ENCODE results near the gene SERGEF.

SERGEF gene

DNA sequence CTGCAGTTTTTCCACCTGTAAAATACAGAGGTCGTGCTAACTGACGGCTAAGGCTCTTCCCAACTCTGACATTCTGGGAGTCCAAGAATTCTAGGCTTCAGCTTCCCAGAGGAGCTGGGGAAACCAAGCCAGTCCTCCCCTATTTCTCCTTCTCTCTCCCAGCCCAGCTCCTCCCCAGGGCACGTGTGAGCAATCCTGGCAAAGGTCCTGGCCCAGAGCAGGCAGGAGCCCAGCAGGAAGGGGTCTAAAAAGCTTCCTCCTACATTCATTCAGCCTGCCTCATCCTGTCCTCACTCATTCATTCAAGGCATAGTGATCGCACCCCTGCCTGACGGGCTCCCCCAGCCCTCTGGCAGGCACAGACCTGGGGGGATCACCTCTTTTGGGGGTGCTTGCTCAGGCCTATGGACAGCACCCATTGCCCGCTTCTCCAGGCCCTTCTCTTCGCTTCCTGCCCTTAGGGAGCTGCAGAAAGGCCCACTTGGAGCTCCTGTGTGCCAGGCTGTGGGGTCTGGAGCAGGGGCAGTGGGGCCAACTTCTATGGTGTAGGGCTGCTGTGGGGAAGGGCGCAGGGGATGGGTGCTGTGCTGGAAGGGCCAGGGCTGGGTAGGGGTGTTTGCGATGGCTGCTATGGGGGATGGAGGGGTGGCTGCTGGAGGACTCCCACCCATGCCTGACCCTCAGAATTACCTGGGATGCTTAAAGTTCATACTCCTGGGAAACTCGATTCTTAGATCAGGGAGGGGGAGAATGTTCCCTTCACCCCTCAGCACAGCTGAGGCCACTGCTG, 268.5 kb downstream of the SERGEF start:
- no peak for DNase-seq

GRCh38 chr11:17743808-17744119, 269.1 kb downstream of the SERGEF start:
- DNase-seq: no peak

DNA sequence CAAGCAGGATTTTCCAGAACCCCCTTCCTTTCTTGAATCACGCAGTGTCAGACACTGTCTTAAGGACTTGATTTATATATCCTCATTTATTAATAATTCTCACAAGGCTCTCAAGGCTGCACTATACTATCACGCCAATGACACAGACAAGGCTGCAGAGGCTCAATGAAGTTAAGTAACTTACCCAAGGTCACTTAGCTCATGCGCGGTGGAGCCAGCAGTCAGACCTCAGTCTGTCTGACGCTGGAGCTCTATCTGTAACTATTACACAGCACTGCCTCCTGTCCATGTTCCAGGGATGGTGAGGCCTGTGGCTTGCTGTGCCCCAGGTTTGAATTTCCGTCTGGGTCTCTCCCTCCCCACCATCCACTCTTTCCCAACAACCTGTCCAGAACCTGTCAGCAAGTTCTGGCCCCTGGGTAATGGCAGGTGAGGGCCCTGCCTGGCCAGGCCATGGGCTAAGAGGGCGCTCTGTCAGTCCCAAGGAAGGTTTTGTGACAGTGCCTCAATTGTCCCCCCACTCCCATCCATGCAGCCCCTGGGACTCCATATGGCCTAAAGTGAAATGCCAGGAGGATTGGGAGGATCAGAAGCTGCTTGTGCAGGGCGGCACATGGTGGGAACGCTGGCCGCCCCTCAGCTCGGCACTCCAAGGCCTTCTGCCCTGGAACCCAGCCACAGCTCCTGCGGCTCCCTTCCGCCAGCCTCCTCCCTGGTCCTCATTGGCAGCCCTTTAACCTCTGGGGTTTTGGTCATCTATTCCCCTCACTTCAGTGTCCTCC, 269.6 kb downstream of the SERGEF start:
- DNase-seq: no peak

- DNase-seq: no peak
These were observed 270.8 kb downstream of the SERGEF start for GRCh38 chr11:17742019-17742418.

- no peak for DNase-seq
These were observed 271.4 kb downstream of the SERGEF start for GRCh38 chr11:17741487-17741886.

DNA sequence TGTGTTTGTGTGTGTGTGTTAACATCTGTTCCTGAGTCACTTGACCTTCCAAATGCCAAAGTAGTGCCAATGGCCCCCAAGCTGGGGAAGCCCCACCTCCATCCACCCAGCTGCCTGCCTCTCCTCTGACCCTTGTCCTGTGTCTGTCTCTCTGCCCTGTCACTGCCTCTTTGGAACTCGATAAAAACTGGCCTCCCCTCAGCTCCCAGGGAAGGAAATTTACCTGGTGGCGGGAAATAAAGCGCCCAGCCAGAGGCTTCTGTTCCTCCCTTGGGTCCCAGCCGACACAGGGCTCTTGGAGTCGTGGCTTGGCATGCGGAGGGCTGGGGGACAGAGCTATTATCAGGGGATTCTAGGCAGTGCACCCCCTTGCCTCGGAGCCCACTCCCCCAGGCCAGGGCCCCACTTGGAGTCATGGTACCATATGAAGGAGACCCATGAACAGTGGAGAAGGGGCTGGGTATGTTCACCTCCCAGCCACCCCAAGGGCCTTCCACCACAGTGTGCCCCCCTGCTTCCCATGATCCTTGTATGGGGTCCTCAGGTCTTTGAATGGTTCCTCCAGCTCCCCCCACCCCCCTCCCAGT, 272.1 kb downstream of the SERGEF start:
- DNase-seq: no peak

- DNase-seq: no peak
These were observed 272.9 kb downstream of the SERGEF start for GRCh38 chr11:17739945-17740338.

DNA sequence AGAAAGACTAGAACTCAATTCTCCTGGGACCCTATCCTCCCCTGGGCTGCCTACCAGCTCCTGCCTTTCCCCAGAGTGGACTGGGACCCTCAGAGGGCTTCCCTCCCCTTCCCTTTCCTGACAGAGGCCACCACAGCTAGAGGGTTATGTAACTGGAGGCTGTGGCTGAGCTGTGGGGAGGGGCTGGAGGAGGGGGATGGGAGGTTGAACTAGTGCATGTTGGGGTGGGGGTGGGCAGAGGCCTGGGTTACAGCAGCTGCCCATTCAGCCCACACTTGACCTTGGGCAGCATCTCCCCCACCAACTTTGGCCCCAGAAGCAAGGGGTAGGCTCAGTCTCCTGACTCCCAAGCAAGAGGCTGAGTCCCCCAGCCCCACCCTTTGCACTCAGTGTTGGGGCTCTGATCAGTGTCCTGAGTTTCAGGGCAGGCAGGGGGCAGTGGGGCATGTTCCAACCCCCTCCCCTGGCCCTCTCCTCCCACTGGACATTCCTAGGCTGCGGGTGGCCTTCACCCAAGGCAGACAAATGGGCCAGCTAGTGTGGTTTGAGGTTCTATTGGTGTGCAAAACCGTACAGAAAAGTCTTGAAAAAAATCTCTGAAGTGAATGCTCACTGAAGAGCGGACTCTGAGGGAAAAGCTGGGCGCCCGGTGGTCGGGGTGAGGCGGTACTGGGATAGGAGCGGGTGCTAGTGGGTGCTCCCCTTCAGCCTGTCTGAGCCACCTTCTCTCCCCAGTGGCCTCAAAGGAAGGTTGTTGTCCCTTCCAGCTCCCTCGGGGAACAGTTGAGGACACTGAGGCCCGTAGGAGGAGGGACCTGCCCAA, 274.5 kb downstream of the SERGEF start:
- no peak for DNase-seq

All from NCI-H1417 treated with DMSO at 0.1 percent for 48 hours (cell line).